GM11168 (cell line): Measurements from ENCODE around the gene PLVAP.
"Not testable (repeated sequence)": the region's sequence is repeated elsewhere in the genome, so short reads cannot be mapped to it uniquely, and the experiment has no call there.

Source experiments
- in situ Hi-C: fragments of 300-500 bp; cut with MboI; formaldehyde crosslinking; loops from one replicate; pipeline ENCODE4 v1.12.0; 2022; ENCODE audit warnings: low sequenced_read_pairs; ENCODE audit not compliant: unreplicated experiment

The PLVAP gene

DNA sequence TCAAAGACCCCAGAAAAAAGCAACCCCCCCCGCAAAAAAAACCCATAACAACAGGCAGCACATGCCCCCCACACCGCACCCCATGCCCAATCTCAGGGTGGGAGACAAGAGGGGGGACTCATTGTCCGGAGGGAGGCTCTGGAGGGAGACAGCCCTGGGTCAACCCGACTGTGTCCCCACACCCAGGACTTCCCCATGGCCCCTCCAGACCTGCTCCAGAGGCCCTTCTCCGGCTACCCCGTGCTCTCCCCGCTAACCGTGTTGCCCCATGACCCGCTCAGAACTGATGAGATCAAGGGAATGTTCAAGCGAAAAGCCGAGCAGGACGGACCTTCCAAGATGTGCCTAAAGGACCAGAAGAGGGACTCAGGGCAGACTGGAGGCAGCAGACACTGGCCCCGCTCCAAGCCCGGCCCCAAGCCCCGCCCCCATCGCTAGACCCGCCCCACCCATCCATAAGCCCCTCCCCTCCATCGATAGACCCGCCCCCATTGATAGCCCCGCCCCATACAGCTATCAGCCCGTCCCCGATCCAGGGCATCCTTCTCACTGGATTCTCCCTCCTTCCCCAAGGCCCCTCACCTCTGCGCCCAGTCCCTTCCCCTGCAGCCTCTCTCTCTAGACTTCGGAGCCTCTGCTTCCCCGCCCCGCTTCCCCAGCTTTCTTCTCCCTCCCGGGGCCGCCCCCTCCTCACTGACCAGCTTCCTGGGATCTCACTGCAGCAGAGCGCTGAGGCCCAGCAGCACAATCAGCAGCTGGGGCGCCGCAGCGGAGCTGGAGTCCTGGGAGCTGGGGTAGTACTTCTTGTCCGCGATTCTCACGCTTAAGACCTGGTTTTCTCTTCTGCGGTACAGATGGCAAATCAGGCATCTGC is 26.1 kb upstream of the PLVAP start:
- in situ Hi-C loops, result no loop called here

DNA sequence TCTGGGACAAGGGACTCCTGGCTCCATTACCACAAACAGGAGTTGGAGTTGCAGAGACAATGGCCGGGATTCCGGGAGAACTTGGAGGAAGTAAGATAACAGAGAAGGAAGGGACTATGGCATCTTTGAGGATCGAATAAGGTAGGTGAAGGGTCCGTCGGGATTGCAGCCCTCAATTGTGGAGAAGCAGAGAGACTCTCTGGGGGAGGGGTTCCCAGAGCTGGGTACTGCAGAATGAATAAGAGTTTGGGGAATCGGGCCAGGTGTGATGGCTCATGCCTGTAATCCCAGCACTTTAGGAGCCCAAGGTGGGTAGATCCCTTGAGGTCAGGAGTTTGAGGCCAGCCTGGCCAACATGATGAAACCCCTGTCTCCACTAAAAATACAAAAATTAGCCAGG is 24.5 kb upstream of the PLVAP start:
- in situ Hi-C loops, result no loop called here

DNA sequence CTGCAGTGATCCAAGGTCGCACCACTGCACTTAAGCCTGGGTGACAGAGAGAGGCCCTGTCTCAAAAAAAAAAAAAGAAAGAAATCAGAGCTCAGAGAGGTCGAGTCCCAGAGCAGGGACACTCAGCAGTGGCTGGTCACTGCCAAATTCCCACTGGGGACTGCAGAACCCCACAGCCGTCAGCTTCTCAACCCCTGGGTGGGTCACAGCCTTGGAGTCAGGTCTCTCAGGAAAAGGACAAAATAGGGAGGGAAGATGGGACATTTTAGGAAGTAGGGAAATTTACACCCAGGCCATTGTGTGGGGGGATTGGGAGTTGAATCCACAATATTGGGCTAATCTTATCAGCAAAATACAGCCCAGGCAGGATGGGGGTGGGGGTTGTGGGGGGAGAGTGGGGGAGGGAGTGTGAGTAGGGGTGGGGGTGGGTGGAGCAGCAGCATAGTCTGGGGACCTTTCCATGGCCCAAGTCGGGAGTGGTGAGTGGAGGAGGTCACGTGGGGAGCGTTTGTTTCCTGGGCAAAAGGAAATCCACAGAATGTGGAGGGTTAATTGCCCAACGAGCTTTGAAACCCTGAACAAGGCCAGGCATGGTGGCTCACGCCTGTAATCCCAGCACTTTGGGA is 21.9 kb upstream of the PLVAP start:
- in situ Hi-C loops, result no loop called here

DNA sequence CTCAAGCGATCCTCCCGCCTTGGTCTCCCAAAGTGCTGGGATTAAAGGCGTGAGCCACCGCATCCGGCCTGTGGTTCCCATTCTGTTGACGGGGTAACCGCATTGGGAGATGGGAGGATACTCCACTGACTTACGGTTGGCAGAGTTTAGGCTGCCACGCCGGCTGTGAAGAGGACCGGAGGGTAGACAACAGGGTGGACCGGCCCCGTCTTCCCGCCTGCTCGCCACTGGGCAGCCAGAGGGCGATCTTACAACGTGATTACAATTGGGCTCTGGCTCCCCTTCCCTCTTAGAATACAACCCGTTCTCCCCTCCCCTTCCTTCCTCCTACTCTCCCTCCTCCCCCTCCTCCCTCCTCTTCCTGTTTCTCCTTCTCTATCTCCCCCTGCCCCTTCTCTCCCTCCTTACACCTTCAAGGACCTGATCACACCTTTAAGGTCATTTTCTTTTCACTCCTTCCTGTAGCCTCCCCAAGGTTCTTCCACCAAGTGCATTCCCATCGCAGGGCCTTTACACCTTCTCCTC is 17.8 kb upstream of the PLVAP start:
- in situ Hi-C loops, result no loop called here

DNA sequence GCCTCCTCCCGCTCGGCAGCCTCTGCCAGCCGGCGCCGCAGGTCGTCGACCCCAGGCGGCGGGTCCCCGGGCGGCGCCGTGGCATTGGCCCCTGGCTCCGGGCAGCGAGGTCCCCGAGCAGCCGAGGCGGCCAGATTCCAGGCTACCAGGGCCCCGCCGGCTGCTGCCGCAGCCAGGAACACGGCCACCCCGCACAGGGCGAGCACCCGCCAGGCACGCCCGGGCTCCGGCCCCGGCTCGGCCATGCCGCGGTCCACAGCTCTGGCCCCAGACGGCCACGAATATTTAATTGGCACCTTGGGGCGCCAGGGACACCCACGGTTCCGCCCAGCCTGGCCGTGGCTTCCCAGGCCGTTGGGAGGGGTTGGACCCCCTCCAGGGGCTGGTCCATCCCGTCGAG is 16.8 kb upstream of the PLVAP start, which contains the start of gene CCDC194:
CCDC194 (minus strand) TSS at position 283 of the 400 bp plus-strand sequence; CDS start at position 245, 38 bp downstream.
- in situ Hi-C loops, result no loop called here

DNA sequence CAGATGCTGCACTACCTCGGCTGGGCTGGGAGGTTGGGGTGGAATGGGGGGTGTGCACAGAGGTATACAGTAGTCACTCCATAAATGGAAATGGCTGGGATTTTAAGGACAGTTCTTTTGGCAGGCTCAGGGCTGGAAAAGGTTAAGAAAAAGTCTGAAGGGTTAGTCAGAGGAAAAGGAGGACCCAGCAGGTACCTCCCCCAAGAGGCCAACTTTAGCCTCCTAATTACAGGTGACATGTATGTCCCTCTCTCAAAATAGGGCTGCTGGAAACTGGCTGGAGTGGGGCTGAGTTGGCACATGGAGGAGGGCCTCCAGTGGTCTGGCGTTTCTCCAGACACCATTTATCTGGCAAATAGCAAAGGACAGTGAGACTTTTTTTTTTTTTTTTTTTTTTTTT is 15.9 kb upstream of the PLVAP start:
- in situ Hi-C loops, result no loop called here

DNA sequence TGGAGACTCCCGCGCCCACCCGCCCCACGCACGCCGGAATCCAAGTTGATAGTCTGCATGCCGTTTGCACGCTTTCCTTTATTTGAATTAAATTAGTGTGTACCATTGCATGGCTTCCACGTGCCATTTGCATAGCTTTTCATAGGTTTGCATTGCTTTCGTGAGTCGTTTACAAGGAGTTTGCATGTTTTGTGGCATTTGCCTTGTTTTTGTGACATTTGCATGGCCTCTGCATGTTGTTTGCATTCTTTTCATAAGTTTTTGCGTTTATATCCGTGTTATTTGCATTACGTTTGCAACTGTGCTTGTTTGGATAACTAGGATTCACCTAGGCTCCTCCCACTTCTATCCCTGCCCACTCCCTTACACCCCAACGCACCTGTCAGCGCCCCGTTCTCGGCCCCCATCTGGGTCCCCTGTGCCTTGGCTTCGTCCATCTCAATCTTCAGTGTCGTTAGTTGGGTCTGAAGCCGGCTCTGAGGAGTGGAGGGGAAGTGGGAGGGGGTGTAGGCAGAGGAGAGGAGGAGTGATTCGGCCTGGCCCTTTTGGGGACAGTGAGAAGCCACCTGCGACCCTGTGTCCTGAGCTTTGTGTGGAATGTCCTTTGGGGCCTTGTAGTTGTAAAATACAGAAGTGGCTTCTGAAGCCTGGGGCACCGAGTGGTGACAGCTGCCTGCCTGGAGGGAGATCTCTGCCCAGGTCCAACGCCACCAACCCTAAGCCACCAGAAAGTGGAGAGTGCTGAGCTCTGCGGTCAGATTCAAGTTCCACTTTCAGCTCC is 14.4 kb upstream of the PLVAP start:
- in situ Hi-C loops, result no loop called here

DNA sequence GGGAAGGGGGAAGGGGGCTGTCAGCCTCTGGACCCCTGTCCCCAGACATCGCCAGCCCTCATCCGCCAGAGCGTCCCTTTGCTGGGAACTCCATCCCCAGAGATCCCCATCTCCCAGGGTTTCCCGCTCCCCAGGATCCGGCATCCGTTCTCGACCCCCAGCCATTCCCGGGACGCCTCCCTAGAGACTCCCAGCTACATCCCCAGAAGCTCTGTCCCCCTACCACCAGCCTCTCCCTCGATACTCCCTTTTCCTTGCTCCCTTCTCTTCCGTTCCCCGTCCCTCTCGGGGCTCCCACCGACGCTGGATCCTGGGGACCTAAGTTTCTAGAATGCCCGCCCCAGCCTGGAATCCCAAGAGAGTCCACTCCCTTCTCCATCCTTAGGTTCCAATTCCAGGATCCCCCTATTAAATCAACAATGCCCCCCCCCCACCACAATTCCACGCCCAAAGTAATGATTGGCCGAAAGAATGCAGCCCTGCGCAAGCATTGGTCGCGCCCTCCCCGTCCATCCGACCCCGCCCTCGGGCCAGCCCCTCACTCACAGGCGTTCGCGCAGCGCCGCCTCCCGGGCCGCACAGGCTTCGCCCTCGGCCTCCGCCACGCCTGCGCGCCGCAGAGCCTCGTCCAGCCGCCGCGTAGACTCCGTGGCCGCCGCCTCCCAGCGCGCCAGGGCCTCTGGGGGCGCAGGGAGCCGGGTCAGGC is 13.7 kb upstream of the PLVAP start:
- in situ Hi-C loops, result no loop called here

DNA sequence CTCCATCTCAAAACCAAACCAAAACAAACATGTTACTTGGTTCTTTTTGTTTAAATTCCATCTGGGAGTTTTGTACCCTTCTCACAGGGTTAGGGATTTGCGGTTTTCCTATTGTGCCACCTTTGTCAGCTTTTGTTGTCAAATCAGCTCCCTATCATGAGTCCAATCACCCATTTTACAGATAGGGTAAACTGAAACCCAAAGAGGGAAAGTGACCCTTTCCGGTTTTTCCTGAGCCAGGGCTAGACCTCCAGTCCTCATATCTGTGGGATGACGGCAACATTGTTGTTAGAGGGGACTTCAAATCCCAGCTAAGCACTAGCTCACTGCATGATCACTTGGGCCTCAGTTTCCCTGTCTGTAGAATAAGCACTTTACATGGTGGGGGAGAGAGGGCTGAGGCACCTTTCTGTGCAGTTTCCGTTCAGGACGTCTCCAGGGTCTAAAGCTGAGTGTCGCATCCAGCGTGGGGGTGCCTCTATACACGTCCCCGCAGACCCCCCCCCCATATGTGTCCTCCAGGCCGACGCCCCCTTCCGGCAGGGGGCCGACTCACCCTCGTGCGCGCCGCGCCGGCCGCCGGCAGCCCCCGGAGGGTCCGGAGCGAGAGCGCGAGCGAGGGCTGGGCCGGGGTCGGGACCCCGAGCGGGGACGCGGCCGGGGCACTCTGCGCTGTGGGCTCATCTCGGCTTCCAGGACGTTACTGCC is 13.0 kb upstream of the PLVAP start:
- in situ Hi-C loops, result loop anchor here (5.0 kb wide), 1 partner anchor 43 kb away; no protein-coding TSS in a partner anchor

DNA sequence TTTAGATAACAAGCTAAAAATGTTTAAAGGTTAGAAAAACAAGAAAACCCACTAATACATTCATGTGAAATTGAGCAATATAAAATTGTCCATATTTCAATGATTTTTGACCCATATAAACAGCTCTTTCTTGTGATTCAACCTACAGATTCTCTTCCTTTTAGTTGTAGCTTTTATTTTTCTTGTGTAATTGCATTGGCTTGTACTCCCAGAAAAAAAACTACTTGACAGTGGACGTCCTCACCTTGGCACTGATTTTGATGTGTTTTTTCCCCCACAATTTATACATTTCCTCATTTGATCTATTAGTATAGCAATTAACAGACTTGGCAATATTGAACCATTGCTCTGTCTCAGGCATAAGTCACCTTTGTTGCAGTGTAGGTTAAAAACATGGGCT is 12.1 kb upstream of the PLVAP start:
- in situ Hi-C loops, result loop anchor here (5.0 kb wide), 1 partner anchor 42 kb away; no protein-coding TSS in a partner anchor

DNA sequence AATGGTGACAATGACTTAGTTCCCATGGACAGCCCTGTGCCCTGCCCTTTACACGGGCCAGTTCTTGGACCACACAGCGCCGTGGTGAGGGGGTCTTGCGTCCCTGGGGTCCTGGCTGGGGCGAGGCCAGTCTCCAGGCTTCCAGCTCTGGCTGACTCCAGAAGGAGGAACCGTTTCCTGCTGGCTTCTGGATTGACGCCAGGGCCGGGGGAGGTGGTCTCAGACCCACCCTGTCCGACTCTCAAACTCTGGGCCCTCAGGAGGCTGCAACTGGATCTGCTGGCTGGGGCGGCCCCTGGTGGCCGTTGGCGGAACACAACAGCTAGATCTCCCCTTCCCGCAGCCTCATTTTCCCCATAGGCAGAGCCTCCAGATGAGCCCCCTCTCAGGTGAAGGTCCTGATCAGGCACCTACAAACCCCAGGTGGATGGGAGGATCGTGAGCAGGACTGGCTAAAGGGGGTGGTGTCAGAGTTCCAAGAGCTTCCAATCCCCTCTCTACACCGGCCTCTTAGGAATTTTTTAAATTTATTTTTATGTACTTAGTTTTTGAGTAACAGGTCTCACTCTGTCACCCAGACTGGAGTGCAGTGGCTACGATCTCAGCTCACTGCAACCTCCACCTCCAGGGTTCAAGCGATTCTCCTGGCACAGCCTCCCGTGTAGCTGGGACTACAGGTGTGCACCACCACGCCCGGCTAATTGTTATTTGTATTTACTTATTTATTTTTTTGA is 8.9 kb upstream of the PLVAP start:
- in situ Hi-C loops, result loop anchor here (5.0 kb wide), 1 partner anchor 39 kb away; no protein-coding TSS in a partner anchor

DNA sequence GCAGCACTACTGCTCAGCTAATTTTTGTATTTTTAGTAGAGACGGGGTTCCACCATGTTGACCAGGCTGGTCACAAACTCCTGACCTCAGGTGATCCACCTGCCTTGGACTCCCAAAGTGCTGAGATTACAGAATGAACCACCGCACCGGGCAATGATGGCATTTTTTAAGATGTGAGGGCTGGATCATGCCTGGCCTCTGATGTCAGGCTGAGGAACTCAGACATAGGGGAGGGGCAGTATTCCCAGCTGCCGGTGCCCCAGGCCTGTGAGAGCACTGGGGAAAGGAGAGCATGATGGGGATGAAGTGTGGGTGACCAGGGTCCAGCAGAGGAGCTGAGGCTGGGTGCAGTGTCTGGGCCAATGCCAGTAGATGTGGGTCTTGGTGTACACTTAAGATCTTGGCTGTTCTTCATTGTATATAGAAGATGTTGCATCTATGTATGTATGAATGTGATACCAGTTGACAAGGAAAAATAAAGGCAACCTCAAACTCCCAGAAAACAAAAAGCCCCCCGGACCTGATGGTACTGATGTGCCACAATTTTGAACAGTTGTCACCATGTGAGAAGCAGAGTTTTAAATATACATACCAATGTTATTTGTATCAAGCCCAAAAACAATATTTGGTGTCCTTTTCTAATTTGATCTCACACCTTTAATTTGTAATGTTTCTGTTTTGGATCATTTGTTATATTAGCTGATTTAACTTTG is 3.4 kb upstream of the PLVAP start:
- in situ Hi-C loops, result no loop called here

DNA sequence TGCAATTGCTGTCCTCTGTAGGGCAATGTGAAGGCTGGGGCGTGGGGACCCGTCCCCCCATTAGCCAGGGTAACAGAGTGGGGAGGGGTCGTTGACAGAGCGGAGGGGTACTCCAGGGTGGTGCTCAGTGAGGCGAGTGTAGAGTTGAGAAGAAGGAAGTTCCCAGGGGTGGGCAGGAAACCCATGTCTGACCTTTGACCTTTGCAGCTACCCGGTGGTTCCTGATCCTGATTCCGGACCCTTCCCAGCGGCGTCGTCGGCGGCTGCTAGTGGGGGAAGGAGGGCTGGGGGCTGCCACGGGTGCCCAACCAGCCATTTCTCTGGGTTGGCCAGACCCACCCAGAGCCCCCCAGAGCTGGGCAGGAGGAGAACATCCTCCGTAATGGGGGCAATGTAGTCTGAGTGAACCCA is 2.1 kb upstream of the PLVAP start:
- in situ Hi-C loops, result no loop called here

DNA sequence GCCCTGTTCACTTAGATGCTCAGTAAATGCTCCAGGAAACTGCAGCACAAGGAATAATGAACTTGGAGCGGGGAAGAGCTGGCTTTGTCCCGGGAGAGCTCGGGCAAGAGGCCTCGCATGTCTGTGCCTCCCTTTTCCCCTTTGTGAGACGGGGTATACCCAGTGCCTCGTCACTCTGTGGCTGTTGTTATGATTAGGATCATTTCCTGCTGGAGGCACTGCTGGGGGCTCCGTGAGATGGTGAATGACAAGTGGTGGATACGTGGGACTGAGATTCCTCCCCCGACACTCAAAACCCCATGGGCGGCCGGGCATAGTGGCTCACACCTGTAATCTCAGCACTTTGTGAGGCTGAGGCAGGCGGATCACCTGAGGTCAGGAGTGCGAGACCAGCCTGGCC is 1.1 kb upstream of the PLVAP start:
- in situ Hi-C loops, result no loop called here

DNA sequence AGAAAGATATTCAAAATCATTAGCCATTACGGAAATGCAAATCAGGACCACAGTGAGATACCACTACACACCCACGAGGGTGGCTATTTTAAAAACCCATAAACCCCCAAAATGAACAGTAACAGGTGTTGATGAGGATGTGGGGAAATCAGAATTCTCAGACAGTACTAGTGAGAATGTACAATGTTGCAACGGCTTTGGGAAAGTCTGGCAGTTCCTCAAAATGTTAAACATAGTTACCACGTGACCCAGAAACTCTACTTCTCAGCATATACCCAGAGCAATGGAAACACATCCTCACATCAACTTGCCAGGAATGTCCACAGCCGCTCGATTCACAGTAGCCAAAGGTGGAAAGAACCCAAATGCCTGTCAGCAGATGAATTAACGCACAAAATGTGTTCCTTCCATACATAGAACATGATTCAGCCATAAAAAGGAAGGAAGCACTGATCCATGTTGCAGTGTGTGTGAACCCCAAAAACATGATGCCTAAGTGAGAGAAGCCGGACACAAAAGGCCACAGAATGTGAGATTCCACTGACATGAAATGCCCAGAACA is 7.0 kb downstream of the PLVAP start:
- in situ Hi-C loops, result no loop called here

DNA sequence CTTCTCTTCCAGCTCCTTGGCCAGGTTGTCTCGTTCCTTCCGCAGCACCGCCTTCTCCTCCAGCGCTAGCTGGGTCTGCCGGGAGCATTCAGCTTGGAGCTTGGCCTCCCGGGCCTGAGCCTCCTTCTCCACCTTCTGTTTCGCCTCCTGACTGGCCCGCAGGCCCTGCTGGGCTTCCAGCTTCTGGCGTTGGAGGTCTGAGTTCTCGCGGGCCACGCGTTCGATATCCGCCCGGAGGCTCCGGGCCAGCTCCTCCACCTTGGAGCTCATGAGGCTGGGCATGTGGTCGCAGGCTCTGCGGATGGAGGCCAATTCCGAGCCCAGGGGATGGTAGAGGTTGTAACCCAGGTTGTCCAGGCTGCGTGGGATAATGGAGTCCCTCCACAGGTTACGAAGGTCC is 11.8 kb downstream of the PLVAP start:
- in situ Hi-C loops, result no loop called here

DNA sequence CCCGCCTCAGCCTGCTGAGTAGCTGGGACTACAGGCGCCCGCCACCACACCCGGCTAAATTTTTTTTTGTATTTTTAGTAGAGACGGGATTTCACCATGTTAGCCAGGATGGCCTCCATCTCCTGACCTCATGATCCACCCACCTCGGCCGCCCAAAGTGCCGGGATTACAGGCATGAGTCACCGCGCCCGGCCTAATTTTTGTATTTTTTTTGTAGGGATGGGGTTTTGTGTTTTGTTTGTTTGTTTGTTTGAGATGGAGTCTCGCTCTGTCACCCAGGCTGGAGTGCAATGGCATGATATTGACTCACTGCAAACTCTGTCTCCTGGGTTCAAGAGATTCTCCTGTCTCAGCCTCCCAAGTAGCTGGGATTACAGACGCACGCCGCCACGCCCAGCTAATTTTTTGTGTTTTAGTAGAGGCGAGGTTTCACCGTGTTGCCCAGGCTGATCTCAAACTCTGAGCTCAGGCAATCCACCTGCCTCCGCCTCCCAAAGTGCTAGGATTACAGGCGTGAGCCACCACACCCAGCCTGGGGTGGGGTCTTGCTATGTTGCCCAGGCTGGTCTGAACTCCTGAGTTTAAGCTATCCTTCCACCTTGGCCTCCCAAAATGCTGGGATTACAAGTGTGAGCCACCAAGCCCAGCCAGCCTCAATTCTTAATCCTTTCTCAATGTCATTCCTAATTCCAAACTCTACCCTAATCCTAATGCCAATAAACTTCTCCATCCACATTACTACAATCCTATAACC is 13.1 kb downstream of the PLVAP start:
- in situ Hi-C loops, result not testable (repeated sequence)
